ENCODE data around the gene IL1R2.

The IL1R2 gene

DNA sequence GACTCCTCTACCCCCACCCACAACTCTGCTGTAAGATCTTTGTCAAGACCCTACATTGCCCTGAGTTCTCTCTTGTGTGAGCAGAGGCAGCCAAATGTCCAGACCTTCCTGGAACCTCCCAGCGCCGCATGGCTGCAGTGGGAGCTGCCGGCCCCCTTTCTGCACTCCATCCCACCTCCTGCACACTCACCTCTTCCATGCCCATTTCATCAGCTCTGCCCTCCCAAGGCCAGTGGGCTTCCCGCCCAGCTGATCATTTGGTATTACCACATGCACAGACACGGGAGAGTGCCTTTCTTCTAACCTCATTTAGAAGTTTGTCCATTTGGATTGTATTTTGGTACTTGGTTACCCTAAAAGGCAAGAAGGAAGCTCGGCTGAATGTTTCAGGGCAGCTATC is 2.0 kb downstream of the IL1R2 start:
- POLR2A ChIA-PET = no interaction called here
- no peak overlapping the region for H3K27ac ChIP-seq (ENCODE audit: extremely low read depth, low read depth, low read length)
- no peaks in the 10 kb centered on the region for H3K36me3 ChIP-seq (ENCODE audit: control insufficient read depth in 2 of 2, insufficient read depth in 1 of 2, low read length in 2 of 2)
- no peak overlapping the region for H3K4me3 ChIP-seq (ENCODE audit: low read depth, low read length)
- H3K4me1 ChIP-seq (ENCODE audit: control insufficient read depth, insufficient read depth, low read length) = no peaks in the 10 kb centered on the region
- TF ChIP-seq ZNF596 (tag by site-specific recombination; IDR thresholded peaks at IDR 0.05) (no peak), KLF7 (tag by site-specific recombination; IDR thresholded peaks at IDR 0.05; ENCODE audit: borderline replicate concordance) (no peak), GLIS2 (tag by site-specific recombination; IDR thresholded peaks at IDR 0.05) (no peak), ZNF600 (tag by site-specific recombination; IDR thresholded peaks at IDR 0.05) (no peak), ZNF473 (tag by site-specific recombination; IDR thresholded peaks at IDR 0.05) (no peak), ZNF157 (tag by site-specific recombination; IDR thresholded peaks at IDR 0.05) (no peak), ZNF302 (tag by site-specific recombination; IDR thresholded peaks at IDR 0.05; ENCODE audit: low read depth) (no peak), KLF10 (tag by site-specific recombination; IDR thresholded peaks at IDR 0.05) (no peak), ZNF585B (tag by site-specific recombination; IDR thresholded peaks at IDR 0.05) (no peak), ZNF623 (tag by site-specific recombination; IDR thresholded peaks at IDR 0.05) (no peak), ZIC2 (tag by site-specific recombination; IDR thresholded peaks at IDR 0.05) (no peak), ZNF701 (tag by site-specific recombination; IDR thresholded peaks at IDR 0.05) (no peak), ZNF24 (tag by site-specific recombination; IDR thresholded peaks at IDR 0.05) (no peak), ZNF621 (tag by site-specific recombination; IDR thresholded peaks at IDR 0.05) (no peak)
- TF ChIP-seq, protein P1, sequence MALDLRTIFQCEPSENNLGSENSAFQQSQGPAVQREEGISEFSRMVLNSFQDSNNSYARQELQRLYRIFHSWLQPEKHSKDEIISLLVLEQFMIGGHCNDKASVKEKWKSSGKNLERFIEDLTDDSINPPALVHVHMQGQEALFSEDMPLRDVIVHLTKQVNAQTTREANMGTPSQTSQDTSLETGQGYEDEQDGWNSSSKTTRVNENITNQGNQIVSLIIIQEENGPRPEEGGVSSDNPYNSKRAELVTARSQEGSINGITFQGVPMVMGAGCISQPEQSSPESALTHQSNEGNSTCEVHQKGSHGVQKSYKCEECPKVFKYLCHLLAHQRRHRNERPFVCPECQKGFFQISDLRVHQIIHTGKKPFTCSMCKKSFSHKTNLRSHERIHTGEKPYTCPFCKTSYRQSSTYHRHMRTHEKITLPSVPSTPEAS (tag by site-specific recombination; IDR thresholded peaks at IDR 0.05) = no peak
- TF ChIP-seq, protein P2, sequence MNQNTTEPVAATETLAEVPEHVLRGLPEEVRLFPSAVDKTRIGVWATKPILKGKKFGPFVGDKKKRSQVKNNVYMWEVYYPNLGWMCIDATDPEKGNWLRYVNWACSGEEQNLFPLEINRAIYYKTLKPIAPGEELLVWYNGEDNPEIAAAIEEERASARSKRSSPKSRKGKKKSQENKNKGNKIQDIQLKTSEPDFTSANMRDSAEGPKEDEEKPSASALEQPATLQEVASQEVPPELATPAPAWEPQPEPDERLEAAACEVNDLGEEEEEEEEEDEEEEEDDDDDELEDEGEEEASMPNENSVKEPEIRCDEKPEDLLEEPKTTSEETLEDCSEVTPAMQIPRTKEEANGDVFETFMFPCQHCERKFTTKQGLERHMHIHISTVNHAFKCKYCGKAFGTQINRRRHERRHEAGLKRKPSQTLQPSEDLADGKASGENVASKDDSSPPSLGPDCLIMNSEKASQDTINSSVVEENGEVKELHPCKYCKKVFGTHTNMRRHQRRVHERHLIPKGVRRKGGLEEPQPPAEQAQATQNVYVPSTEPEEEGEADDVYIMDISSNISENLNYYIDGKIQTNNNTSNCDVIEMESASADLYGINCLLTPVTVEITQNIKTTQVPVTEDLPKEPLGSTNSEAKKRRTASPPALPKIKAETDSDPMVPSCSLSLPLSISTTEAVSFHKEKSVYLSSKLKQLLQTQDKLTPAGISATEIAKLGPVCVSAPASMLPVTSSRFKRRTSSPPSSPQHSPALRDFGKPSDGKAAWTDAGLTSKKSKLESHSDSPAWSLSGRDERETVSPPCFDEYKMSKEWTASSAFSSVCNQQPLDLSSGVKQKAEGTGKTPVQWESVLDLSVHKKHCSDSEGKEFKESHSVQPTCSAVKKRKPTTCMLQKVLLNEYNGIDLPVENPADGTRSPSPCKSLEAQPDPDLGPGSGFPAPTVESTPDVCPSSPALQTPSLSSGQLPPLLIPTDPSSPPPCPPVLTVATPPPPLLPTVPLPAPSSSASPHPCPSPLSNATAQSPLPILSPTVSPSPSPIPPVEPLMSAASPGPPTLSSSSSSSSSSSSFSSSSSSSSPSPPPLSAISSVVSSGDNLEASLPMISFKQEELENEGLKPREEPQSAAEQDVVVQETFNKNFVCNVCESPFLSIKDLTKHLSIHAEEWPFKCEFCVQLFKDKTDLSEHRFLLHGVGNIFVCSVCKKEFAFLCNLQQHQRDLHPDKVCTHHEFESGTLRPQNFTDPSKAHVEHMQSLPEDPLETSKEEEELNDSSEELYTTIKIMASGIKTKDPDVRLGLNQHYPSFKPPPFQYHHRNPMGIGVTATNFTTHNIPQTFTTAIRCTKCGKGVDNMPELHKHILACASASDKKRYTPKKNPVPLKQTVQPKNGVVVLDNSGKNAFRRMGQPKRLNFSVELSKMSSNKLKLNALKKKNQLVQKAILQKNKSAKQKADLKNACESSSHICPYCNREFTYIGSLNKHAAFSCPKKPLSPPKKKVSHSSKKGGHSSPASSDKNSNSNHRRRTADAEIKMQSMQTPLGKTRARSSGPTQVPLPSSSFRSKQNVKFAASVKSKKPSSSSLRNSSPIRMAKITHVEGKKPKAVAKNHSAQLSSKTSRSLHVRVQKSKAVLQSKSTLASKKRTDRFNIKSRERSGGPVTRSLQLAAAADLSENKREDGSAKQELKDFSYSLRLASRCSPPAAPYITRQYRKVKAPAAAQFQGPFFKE (tag by site-specific recombination; IDR thresholded peaks at IDR 0.05; ENCODE audit: borderline replicate concordance) = no peak
- TF ChIP-seq, protein P3, sequence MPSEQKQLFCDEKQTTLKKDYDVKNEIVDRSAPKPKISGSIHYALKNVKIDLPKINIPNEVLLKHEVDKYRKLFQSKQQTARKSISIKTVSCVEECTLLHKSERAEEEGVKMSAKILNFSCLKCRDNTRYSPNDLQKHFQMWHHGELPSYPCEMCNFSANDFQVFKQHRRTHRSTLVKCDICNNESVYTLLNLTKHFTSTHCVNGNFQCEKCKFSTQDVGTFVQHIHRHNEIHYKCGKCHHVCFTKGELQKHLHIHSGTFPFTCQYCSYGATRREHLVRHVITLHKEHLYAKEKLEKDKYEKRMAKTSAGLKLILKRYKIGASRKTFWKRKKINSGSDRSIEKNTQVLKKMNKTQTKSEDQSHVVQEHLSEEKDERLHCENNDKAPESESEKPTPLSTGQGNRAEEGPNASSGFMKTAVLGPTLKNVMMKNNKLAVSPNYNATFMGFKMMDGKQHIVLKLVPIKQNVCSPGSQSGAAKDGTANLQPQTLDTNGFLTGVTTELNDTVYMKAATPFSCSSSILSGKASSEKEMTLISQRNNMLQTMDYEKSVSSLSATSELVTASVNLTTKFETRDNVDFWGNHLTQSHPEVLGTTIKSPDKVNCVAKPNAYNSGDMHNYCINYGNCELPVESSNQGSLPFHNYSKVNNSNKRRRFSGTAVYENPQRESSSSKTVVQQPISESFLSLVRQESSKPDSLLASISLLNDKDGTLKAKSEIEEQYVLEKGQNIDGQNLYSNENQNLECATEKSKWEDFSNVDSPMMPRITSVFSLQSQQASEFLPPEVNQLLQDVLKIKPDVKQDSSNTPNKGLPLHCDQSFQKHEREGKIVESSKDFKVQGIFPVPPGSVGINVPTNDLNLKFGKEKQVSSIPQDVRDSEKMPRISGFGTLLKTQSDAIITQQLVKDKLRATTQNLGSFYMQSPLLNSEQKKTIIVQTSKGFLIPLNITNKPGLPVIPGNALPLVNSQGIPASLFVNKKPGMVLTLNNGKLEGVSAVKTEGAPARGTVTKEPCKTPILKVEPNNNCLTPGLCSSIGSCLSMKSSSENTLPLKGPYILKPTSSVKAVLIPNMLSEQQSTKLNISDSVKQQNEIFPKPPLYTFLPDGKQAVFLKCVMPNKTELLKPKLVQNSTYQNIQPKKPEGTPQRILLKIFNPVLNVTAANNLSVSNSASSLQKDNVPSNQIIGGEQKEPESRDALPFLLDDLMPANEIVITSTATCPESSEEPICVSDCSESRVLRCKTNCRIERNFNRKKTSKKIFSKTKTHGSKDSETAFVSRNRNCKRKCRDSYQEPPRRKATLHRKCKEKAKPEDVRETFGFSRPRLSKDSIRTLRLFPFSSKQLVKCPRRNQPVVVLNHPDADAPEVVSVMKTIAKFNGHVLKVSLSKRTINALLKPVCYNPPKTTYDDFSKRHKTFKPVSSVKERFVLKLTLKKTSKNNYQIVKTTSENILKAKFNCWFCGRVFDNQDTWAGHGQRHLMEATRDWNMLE (tag by site-specific recombination; conservative IDR thresholded peaks at IDR 0.05; ENCODE audit: low read depth) = no peak
- TF ChIP-seq, protein P4, sequence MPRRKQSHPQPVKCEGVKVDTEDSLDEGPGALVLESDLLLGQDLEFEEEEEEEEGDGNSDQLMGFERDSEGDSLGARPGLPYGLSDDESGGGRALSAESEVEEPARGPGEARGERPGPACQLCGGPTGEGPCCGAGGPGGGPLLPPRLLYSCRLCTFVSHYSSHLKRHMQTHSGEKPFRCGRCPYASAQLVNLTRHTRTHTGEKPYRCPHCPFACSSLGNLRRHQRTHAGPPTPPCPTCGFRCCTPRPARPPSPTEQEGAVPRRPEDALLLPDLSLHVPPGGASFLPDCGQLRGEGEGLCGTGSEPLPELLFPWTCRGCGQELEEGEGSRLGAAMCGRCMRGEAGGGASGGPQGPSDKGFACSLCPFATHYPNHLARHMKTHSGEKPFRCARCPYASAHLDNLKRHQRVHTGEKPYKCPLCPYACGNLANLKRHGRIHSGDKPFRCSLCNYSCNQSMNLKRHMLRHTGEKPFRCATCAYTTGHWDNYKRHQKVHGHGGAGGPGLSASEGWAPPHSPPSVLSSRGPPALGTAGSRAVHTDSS (tag by site-specific recombination; IDR thresholded peaks at IDR 0.05) = no peak
- CTCF ChIA-PET = interaction anchor here (2.3 kb wide), 1 partner anchor 13 kb away, joined by 11 read pairs; no protein-coding TSS in a partner anchor
- H3K9me3 ChIP-seq (ENCODE audit: control insufficient read depth, insufficient read depth, low read depth, low read length) = no peaks in the 10 kb centered on the region

Measured in HEK293 (cell line).